ENCODE data around the gene CETP. TPM values are rescaled to one million over a fixed set of nuclear protein-coding genes. Genes with fewer than 3 reads are reported as not detected.

Gene CETP
- total and polyA plus RNA-seq, 4 donors = 3.3 to 24.0 (median 6.3) TPM

DNA sequence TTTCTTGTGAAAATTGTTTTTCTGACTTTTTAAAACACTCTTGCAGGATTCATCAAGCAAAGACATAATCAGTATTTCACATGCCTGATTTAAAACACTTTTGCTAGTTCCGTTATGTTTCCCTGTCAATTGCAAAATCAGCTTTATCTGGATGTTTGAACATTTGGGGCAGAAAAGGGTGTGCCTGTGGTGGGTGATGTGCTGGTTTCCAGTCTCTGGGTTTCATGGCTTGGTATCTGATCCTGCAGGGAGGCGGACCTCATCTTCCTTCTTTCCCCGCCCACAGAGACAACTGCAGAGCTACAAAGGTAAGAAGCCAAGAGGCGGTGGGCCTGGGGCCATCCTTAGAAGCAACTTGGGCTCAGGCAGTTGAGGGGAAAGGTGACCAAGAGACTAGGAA lies 69.4 kb downstream of the CETP start:
- no peak for DNase-seq (ENCODE audit: low spot score)
- no peaks in the 10 kb centered on the region for H3K4me1 ChIP-seq (ENCODE audit: control insufficient read depth in 4 of 4, insufficient read depth in 4 of 4, low read length in 3 of 4)
- H3K4me3 ChIP-seq (ENCODE audit: low read depth in 1 of 3, low read length in 3 of 3) = no peak overlapping the region
- no peak overlapping the region for H3K27ac ChIP-seq (ENCODE audit: low read depth in 1 of 2, low read length in 2 of 2)
- 95% methylated on average over 4 of the region's 4 CpGs for WGBS
- H3K9ac ChIP-seq (ENCODE audit: low read depth in 1 of 2, low read length in 2 of 2) = no peak overlapping the region
- no peaks in the 10 kb centered on the region for H3K9me3 ChIP-seq (ENCODE audit: control insufficient read depth in 4 of 4, low read length in 3 of 4)
- TF ChIP-seq, protein P1, sequence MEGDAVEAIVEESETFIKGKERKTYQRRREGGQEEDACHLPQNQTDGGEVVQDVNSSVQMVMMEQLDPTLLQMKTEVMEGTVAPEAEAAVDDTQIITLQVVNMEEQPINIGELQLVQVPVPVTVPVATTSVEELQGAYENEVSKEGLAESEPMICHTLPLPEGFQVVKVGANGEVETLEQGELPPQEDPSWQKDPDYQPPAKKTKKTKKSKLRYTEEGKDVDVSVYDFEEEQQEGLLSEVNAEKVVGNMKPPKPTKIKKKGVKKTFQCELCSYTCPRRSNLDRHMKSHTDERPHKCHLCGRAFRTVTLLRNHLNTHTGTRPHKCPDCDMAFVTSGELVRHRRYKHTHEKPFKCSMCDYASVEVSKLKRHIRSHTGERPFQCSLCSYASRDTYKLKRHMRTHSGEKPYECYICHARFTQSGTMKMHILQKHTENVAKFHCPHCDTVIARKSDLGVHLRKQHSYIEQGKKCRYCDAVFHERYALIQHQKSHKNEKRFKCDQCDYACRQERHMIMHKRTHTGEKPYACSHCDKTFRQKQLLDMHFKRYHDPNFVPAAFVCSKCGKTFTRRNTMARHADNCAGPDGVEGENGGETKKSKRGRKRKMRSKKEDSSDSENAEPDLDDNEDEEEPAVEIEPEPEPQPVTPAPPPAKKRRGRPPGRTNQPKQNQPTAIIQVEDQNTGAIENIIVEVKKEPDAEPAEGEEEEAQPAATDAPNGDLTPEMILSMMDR (IDR thresholded peaks at IDR 0.05; ENCODE audit: low read depth, low read length, missing input control) = no peak
- TF ChIP-seq FOXA1 (IDR thresholded peaks at IDR 0.05) (no peak), HNF4A (conservative IDR thresholded peaks at IDR 0.05) (no peak)
- peaks cover 0 to 10% (median 4%) of the 10 kb centered on the region in 4 donors for H3K36me3 ChIP-seq (ENCODE audit: control insufficient read depth in 4 of 4, insufficient read depth in 3 of 4, low read depth in 1 of 4, low read length in 3 of 4)
- H3K27me3 ChIP-seq (ENCODE audit: control insufficient read depth in 4 of 4, insufficient read depth in 4 of 4, low read length in 3 of 4) = no peaks in the 10 kb centered on the region

DNA sequence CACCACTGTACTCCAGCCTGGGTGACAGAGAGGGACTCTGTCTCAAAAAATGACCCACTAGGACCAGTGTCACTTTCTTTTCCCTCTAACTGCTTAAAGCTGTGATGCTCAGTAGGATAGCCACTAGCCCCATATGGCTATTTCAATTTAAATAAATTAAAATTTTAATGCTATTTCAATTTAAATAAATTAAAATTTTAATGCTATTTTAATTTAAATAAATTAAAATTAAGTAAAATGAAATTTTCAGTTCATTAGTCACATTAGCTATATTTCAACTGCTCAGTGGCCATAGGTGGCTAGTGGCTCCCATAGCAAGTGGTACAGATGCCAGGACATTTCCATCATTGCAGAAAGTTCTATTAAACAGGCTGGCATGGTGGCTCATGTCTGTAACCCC lies 70.6 kb downstream of the CETP start:
- no peak overlapping the region for H3K4me3 ChIP-seq (ENCODE audit: low read depth in 1 of 3, low read length in 3 of 3)
- no peak overlapping the region for H3K27ac ChIP-seq (ENCODE audit: low read depth in 1 of 2, low read length in 2 of 2)
- H3K9me3 ChIP-seq (ENCODE audit: control insufficient read depth in 4 of 4, low read length in 3 of 4) = no peaks in the 10 kb centered on the region
- no peak for DNase-seq (ENCODE audit: low spot score)
- no peaks in the 10 kb centered on the region for H3K4me1 ChIP-seq (ENCODE audit: control insufficient read depth in 4 of 4, insufficient read depth in 4 of 4, low read length in 3 of 4)
- H3K36me3 ChIP-seq (ENCODE audit: control insufficient read depth in 4 of 4, insufficient read depth in 3 of 4, low read depth in 1 of 4, low read length in 3 of 4) = peaks cover 0 to 10% (median 4%) of the 10 kb centered on the region in 4 donors
- H3K27me3 ChIP-seq (ENCODE audit: control insufficient read depth in 4 of 4, insufficient read depth in 4 of 4, low read length in 3 of 4) = no peaks in the 10 kb centered on the region
- TF ChIP-seq, protein P2, sequence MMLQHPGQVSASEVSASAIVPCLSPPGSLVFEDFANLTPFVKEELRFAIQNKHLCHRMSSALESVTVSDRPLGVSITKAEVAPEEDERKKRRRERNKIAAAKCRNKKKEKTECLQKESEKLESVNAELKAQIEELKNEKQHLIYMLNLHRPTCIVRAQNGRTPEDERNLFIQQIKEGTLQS (IDR thresholded peaks at IDR 0.05) = no peak
- TF ChIP-seq FOXA1 (IDR thresholded peaks at IDR 0.05) = no peak
- TF ChIP-seq, protein P3, sequence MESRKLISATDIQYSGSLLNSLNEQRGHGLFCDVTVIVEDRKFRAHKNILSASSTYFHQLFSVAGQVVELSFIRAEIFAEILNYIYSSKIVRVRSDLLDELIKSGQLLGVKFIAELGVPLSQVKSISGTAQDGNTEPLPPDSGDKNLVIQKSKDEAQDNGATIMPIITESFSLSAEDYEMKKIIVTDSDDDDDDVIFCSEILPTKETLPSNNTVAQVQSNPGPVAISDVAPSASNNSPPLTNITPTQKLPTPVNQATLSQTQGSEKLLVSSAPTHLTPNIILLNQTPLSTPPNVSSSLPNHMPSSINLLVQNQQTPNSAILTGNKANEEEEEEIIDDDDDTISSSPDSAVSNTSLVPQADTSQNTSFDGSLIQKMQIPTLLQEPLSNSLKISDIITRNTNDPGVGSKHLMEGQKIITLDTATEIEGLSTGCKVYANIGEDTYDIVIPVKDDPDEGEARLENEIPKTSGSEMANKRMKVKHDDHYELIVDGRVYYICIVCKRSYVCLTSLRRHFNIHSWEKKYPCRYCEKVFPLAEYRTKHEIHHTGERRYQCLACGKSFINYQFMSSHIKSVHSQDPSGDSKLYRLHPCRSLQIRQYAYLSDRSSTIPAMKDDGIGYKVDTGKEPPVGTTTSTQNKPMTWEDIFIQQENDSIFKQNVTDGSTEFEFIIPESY (IDR thresholded peaks at IDR 0.05) = no peak
- no peak for TF ChIP-seq HNF4A (conservative IDR thresholded peaks at IDR 0.05)
- TF ChIP-seq, protein P4, sequence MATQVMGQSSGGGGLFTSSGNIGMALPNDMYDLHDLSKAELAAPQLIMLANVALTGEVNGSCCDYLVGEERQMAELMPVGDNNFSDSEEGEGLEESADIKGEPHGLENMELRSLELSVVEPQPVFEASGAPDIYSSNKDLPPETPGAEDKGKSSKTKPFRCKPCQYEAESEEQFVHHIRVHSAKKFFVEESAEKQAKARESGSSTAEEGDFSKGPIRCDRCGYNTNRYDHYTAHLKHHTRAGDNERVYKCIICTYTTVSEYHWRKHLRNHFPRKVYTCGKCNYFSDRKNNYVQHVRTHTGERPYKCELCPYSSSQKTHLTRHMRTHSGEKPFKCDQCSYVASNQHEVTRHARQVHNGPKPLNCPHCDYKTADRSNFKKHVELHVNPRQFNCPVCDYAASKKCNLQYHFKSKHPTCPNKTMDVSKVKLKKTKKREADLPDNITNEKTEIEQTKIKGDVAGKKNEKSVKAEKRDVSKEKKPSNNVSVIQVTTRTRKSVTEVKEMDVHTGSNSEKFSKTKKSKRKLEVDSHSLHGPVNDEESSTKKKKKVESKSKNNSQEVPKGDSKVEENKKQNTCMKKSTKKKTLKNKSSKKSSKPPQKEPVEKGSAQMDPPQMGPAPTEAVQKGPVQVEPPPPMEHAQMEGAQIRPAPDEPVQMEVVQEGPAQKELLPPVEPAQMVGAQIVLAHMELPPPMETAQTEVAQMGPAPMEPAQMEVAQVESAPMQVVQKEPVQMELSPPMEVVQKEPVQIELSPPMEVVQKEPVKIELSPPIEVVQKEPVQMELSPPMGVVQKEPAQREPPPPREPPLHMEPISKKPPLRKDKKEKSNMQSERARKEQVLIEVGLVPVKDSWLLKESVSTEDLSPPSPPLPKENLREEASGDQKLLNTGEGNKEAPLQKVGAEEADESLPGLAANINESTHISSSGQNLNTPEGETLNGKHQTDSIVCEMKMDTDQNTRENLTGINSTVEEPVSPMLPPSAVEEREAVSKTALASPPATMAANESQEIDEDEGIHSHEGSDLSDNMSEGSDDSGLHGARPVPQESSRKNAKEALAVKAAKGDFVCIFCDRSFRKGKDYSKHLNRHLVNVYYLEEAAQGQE (IDR thresholded peaks at IDR 0.05) = no peak
- TF ChIP-seq, protein P5, sequence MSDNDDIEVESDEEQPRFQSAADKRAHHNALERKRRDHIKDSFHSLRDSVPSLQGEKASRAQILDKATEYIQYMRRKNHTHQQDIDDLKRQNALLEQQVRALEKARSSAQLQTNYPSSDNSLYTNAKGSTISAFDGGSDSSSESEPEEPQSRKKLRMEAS (IDR thresholded peaks at IDR 0.05) = no peak
- TF ChIP-seq TAF1 (conservative IDR thresholded peaks at IDR 0.05) = no peak
- no peak for TF ChIP-seq JUND (IDR thresholded peaks at IDR 0.05)
- TF ChIP-seq EGR1 (IDR thresholded peaks at IDR 0.05; ENCODE audit: low read depth in 2 of 2) = no peak
- no peak overlapping the region for H3K9ac ChIP-seq (ENCODE audit: low read depth in 1 of 2, low read length in 2 of 2)

All from liver (tissue), 9 donors.